ENCODE measurements around the gene DHPS. TPM values are rescaled to one million over a fixed set of nuclear protein-coding genes. Genes with fewer than 3 reads are reported as not detected.
"Not testable (repeated sequence)": the region's sequence is repeated elsewhere in the genome, so short reads cannot be mapped to it uniquely, and the experiment has no call there.

DHPS gene
- total RNA-seq, 1 donor: 63.2 TPM

DNA sequence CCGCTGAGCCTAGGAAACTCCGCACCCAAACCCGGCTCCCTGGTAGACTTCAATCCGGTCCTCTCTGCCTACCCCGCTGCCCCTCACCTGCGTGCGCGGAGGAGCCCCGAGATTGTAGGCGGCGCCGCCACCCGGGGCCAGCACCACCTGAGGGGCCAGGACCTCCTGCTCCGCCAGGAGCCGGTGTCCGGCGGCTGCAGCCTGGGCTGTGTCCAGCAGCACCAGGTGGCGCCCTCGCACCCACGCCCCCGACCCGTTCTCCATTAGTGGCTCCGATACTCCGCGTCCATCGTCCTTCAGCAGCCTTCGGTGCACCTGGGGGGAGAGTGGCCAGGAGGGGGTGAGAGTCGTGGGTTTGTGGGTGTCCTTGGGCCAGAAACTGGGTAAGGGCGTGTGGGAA lies 33.6 kb downstream of the DHPS start:
- Histone ChIP-seq H3K27me3 (ENCODE audit: insufficient read depth, low read length) (no peaks in the 10 kb centered on the region), H3K9me3 (ENCODE audit: low read depth, low read length) (no peaks in the 10 kb centered on the region), H3K4me3 (ENCODE audit: low read length) (no peak overlapping the region), H3K4me1 (ENCODE audit: insufficient read depth, low read length) (peaks cover 5% of the 10 kb centered on the region)

DNA sequence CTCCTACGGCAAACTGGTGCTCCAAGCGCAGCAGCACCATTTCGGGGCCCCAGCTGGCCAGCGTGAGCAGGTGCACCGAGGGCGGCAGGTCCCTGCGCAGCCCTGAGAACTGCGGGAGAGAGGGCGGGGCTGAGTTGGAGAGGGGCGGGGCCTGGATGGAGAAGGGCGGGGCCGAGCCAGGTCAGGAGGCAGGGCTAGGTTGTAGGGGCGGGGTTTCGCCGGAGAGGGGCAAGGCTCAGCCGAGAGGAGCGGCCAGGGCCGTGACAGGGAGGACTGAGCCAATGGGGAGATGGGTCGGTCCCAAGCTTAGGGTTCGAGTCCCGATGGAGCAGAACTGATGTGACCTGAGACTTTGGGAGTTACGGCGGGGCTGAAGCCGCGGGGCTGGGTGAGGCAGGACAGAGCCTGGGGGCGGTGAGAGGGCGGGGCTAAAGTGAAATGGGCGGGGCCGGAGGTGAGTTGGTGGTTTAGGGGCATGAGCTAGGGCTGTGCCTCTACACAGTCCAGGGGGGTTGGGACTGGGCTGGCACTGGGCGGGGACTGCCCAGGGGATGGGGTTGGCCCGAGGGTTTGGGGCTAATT lies 34.1 kb downstream of the DHPS start:
- Histone ChIP-seq H3K4me3 (ENCODE audit: low read length) (no peak overlapping the region), H3K27me3 (ENCODE audit: insufficient read depth, low read length) (no peaks in the 10 kb centered on the region), H3K9me3 (ENCODE audit: low read depth, low read length) (no peaks in the 10 kb centered on the region), H3K4me1 (ENCODE audit: insufficient read depth, low read length) (peaks cover 5% of the 10 kb centered on the region)

DNA sequence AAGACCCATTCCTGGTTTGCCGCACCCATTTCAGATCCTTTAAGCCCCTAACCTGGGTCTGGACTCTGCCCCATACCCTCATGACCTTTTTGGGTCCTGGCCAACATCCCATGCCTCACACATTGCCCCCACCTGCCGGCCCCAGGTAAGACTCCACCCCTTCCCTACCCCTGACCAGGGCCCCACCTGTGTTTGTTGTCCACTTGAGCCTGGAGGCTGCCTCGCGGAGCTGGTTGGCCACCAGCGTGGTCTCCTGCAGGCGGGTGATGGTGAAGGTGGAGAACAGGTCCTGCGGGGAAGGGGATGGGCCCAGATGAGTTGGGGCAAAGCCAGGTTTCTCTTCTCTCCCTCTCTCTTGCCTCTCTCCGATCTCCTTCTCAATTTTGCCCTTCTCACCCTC lies 34.6 kb downstream of the DHPS start:
- Histone ChIP-seq H3K27me3 (ENCODE audit: insufficient read depth, low read length) (no peaks in the 10 kb centered on the region), H3K4me1 (ENCODE audit: insufficient read depth, low read length) (peaks cover 5% of the 10 kb centered on the region), H3K9me3 (ENCODE audit: low read depth, low read length) (no peaks in the 10 kb centered on the region), H3K4me3 (ENCODE audit: low read length) (no peak overlapping the region)

DNA sequence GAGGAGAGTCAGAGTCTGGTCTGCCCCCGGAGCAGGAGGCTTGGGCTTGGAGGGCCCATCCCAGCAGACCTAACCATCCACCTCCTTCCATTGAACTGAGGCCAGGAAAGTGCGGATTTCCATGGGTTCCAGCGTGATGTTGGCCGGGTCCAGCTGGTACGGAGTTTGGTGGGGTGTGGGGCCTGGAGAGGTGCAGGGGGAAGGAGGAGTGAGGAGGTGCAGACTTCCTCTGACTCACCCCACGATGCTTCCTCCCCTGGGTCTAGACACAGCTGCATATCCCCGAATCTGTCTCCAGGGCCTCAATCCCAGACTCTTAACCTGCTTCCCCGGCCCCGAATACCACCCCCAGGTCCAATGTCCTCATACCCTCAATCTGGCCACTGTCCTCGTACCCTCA lies 35.1 kb downstream of the DHPS start:
- H3K9me3 ChIP-seq (ENCODE audit: low read depth, low read length): no peaks in the 10 kb centered on the region
- peaks cover 5% of the 10 kb centered on the region for H3K4me1 ChIP-seq (ENCODE audit: insufficient read depth, low read length)
- H3K4me3 ChIP-seq (ENCODE audit: low read length): no peak overlapping the region
- H3K27me3 ChIP-seq (ENCODE audit: insufficient read depth, low read length): no peaks in the 10 kb centered on the region

DNA sequence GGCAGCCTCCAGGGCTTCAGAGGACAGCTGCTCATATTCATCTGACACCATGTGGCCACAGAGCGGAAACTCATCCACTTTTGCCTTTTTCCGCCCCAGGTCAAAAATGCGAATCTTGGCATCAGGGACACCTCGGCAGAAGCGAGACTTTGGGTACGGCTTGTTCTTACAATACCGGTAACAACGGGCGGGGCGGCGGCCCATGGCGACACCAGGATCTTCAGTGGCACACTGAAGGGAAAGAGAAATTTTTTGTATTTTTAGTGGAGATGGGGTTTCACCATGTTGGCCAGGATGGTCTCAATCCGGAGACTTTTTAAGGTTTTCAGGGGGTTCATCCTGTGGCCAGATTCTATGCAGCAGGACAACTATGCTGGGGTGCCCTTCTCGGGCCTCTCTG lies 38.0 kb downstream of the DHPS start:
- not testable (repeated sequence) for H3K4me3 ChIP-seq (ENCODE audit: low read length); H3K9me3 ChIP-seq (ENCODE audit: low read depth, low read length); H3K27me3 ChIP-seq (ENCODE audit: insufficient read depth, low read length)
- peaks cover 17% of the 10 kb centered on the region for H3K4me1 ChIP-seq (ENCODE audit: insufficient read depth, low read length)

DNA sequence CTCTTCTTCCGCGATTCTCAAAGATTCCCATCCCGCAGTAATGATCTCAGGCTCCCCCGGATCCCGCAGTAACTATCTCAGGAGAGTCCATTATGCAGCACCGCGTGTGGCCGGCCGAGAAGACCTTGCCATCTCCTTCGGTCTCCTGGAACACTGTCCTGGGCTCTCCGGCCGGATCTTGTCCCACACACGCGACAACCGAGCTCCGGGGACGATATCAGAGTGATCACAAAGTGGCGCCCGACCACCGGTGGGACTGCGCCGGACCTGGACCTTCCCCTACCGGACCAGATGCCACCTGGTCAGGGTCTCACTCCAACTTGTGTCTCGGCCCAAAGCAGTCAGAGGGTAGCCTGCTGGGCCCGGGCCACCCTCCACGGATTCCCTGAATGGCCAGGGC lies 39.2 kb downstream of the DHPS start:
- Histone ChIP-seq H3K9me3 (ENCODE audit: low read depth, low read length) (no peaks in the 10 kb centered on the region), H3K27me3 (ENCODE audit: insufficient read depth, low read length) (no peaks in the 10 kb centered on the region), H3K4me1 (ENCODE audit: insufficient read depth, low read length) (peaks cover 11% of the 10 kb centered on the region), H3K4me3 (ENCODE audit: low read length) (no peak overlapping the region)

DNA sequence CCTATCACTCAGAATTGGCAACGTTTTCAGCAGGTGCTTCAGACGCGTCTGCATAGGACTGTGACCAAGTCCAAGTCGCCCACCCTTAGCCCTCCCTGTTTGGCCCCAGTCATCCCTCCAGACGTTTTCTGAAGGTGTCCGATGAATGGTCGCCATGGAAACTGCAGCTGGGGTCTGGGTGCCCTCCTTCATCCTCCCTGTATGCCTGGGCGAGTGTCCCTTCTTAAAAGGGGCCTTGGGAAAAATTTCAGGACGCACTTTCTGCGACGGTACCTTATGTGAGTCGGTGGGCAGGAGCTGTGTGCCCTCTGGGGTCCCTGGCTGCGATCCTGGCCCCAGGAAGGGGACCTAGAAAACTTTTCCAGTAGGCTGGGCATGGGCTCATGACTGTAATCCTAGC lies 40.2 kb downstream of the DHPS start:
- Histone ChIP-seq H3K9me3 (ENCODE audit: low read depth, low read length) (no peaks in the 10 kb centered on the region), H3K4me1 (ENCODE audit: insufficient read depth, low read length) (peaks cover 11% of the 10 kb centered on the region), H3K4me3 (ENCODE audit: low read length) (no peak overlapping the region), H3K27me3 (ENCODE audit: insufficient read depth, low read length) (no peaks in the 10 kb centered on the region)

- Histone ChIP-seq H3K4me3 (ENCODE audit: low read length) (no peak overlapping the region), H3K4me1 (ENCODE audit: insufficient read depth, low read length) (peaks cover 11% of the 10 kb centered on the region), H3K9me3 (ENCODE audit: low read depth, low read length) (no peaks in the 10 kb centered on the region), H3K27me3 (ENCODE audit: insufficient read depth, low read length) (no peaks in the 10 kb centered on the region)
These were observed 41.6 kb downstream of the DHPS start for GRCh38 chr19:12639901-12640613.

DNA sequence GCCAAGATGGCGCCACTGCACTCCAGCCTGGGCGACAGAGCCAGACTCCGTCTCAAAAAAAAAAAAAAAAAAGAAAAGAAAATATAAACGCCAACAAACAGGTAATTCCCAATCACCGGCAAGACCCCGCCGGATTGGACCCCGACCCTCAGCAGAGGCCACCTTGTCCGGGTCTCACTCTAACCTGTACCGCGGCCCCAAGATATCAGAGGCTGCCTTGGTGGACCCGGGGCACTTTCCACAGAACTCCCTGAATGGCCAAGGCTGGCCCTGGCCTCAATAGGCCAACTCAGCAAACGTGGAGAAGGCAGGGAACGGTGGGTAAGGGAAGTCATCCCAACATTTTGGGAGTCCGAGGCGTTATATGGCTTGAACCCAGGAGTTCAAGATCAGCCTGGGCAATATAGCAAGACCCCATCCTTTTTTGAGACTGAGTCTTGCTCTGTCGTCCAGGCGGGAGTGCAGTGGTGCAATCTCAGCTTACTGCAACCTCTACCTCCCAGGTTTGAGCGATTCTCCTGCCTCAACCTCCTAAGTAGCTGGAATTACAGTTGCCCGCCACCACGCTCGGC lies 43.0 kb downstream of the DHPS start:
- Histone ChIP-seq H3K4me1 (ENCODE audit: insufficient read depth, low read length) (peaks cover 11% of the 10 kb centered on the region), H3K4me3 (ENCODE audit: low read length) (no peak overlapping the region), H3K9me3 (ENCODE audit: low read depth, low read length) (no peaks in the 10 kb centered on the region), H3K27me3 (ENCODE audit: insufficient read depth, low read length) (no peaks in the 10 kb centered on the region)

DNA sequence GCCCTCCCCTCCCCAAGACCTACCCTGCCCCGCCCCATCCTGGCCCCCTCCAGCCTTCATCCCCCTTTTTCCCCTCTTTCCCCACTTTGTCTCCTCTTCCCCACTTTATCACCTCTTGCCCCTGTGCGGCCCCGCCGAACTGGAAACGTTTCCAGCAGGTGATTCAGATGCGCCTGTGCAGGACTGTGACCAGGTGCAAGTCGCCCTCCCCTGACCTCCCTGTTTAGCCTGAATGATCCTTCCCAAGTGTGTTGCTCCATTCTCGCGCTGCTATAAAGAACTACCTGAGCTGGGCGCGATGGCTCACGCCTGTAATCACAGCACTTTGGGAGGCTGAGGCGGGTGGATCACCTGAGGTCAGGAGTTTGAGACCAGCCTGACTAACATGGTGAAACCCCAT lies 45.0 kb downstream of the DHPS start:
- Histone ChIP-seq H3K4me1 (ENCODE audit: insufficient read depth, low read length) (peaks cover 11% of the 10 kb centered on the region), H3K9me3 (ENCODE audit: low read depth, low read length) (no peaks in the 10 kb centered on the region), H3K4me3 (ENCODE audit: low read length) (no peak overlapping the region), H3K27me3 (ENCODE audit: insufficient read depth, low read length) (no peaks in the 10 kb centered on the region)

DNA sequence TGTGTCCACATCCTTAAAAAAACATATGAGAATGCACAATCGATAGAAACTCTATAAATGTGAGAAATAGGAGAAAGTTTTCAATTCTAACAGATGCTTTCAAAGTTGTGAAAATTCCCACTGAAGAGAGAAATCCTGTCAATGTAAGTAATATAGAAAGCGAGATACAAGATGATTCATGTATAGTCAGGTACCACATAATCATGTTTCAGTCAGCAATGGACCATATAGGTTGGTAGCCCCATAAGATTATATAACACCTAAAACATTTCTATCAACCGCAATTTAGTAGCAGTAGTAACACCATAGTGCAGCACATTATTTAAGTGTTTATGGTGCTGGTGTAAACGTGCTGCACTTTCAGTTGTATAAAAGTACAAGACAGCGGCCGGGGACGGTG lies 52.5 kb downstream of the DHPS start:
- H3K4me3 ChIP-seq (ENCODE audit: low read length): no peak overlapping the region
- no peaks in the 10 kb centered on the region for H3K27me3 ChIP-seq (ENCODE audit: insufficient read depth, low read length)
- H3K4me1 ChIP-seq (ENCODE audit: insufficient read depth, low read length): no peaks in the 10 kb centered on the region
- H3K9me3 ChIP-seq (ENCODE audit: low read depth, low read length): peaks cover 19% of the 10 kb centered on the region

GRCh38 chr19:12628040-12629022 lies 53.3 kb downstream of the DHPS start:
- no peaks in the 10 kb centered on the region for H3K27me3 ChIP-seq (ENCODE audit: insufficient read depth, low read length)
- no peak overlapping the region for H3K4me3 ChIP-seq (ENCODE audit: low read length)
- peaks cover 19% of the 10 kb centered on the region for H3K9me3 ChIP-seq (ENCODE audit: low read depth, low read length)
- no peaks in the 10 kb centered on the region for H3K4me1 ChIP-seq (ENCODE audit: insufficient read depth, low read length)

- peaks cover 19% of the 10 kb centered on the region for H3K9me3 ChIP-seq (ENCODE audit: low read depth, low read length)
- no peaks in the 10 kb centered on the region for H3K4me1 ChIP-seq (ENCODE audit: insufficient read depth, low read length)
- no peaks in the 10 kb centered on the region for H3K27me3 ChIP-seq (ENCODE audit: insufficient read depth, low read length)
- no peak overlapping the region for H3K4me3 ChIP-seq (ENCODE audit: low read length)
These were observed 54.7 kb downstream of the DHPS start for GRCh38 chr19:12626958-12627357.
